ENCODE results near the gene SNRNP40.

Gene SNRNP40

DNA sequence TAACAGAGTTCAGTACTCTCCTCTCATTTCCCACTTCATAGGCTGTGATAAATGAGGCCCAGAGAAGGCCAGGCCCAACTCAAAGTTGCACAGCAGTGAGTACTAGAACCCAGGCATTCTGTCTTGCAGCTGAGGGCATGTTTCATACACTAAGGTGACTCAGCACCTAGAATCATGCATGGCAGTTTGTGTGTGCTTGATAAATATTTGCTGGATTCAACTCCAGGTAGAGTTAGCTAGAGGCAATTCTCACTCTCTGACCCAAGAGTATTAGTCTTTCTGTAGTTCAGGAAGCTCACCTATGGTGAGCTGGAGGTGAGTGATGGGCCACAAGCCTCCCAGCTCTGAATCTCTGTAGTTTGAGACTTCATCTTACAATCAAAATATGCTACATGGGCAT, 67.6 kb downstream of the SNRNP40 start:
- DNase-seq, result no peak

DNA sequence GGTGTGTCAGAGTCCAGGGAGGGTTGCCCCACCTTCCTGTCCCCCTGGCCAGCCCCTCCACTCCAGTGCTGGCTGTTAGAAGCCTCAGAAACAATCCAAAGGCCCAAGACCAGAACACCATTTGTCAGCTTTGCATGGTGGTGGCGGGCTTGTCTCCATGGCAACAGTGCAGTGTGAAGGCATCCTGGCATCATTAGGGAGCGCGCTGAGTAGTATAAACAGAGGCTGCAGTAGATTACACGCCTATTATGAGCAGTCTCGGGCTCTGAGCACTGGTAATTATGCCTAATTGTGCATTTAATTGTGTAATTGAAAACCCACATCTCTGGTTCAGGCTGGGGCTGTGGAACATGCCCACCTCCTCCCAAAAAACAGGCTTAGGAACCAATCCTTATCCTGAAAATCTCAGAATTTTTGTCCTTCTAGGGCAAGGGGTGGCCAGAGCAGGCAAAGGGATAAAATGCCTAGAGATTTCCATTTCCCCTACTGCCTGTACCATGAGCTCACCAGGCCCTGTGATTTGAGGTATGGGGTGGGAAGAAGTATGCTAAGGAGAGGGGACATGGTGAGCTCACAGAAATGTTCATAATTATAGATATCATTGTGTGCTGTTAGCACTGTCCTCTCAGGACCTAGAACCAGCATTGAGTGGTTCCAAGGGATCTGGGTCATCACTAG, 68.6 kb downstream of the SNRNP40 start:
- DNase-seq, result peak; percentile 43

- DNase-seq, result no peak
These were observed 72.5 kb downstream of the SNRNP40 start for GRCh38 chr1:31224068-31224467.

- DNase-seq, result no peak
These were observed 74.4 kb downstream of the SNRNP40 start for GRCh38 chr1:31222176-31222575.

DNA sequence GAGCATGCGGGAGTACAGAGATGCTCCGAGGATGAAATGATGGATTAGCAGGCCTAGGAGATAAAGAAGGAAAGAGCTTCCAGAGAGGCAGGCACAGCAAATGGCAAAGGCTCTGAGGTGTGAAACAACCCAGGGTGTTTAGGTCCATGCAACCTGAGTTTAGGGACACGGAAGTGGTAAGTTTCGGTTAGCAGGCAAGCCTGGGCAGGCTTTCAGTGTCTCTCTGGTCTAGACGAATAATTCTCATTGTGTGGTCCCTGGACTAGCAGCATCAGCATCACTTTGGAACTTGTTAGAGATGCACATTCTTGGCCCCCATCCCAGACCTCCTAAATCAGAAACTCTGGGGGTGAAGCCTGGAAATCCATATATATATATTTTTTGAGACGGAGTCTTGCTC, 75.5 kb downstream of the SNRNP40 start:
- DNase-seq, result no peak

DNA sequence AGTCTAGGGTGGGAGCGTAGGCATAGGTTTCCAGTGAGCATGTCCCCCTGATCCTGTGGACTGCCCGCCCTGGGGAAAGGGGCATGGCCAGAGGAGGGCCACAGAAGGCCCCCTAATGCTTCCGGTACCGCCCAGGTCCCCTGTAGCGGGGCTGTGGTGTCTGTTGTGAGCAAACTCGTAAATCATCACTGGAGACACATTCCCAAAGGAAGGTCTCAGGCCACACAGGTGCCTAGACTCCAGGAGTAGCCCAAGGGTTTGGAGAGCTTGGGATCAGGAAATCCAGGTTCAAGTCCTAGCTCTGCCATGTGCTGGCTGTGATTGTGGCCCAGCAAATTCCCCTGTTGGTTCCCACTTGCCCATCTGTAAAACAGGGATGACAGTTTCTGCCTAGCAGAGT, 77.1 kb downstream of the SNRNP40 start:
- DNase-seq, result no peak

- DNase-seq, result no peak
These were observed 77.9 kb downstream of the SNRNP40 start for GRCh38 chr1:31218705-31219104.

- peak; percentile 55 for DNase-seq
These were observed 80.6 kb downstream of the SNRNP40 start for GRCh38 chr1:31216016-31216415.

DNA sequence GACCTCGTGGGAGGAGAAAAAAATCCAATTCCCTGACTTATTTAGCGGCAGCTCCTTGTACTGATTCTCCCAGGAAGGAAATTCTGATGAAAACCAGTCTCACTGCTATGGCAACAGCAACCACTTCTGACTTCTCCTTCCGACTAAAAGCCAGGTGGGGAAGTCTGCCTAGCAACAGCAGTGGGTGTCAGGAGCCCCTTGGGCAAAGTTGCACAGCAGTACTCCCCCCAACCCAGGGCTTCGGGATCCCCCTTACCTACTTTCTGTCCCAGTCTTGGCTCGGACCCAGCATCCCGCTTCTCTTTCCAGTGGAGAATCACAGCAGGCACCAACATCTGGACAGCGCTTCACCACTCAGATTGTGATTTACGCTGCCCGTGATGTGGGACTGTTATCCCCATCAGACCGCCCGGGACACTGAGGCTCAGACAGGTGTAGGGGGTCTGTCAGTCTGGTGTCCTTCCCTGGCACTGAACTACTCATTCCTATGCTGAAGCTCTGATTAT, 81.5 kb downstream of the SNRNP40 start:
- DNase-seq, result no peak

GRCh38 chr1:31214316-31215064, 82.1 kb downstream of the SNRNP40 start:
- no peak for DNase-seq
